HG03280 (cell line): ENCODE data around the gene ZC3H18.
"Not testable (repeated sequence)": the region's sequence is repeated elsewhere in the genome, so short reads cannot be mapped to it uniquely, and the experiment has no call there.

ENCODE experiments used
- ATAC-seq: cut with Tn5 transposase; IDR thresholded peaks from one replicate; pipeline ENCODE4 v1.9.1; 2021; ENCODE audit warnings: mild to moderate bottlenecking, moderate library complexity; ENCODE audit not compliant: unreplicated experiment

The ZC3H18 gene

GRCh38 chr16:88651989-88652761, 82.0 kb downstream of the ZC3H18 start:
- no peak for ATAC-seq

GRCh38 chr16:88652762-88653063, 82.5 kb downstream of the ZC3H18 start:
- no peak for ATAC-seq

- ATAC-seq: no peak
These were observed 82.9 kb downstream of the ZC3H18 start for GRCh38 chr16:88653101-88653500.

GRCh38 chr16:88653596-88654362, 83.6 kb downstream of the ZC3H18 start:
- no peak for ATAC-seq

GRCh38 chr16:88654363-88655052, 84.3 kb downstream of the ZC3H18 start:
- no peak for ATAC-seq

- no peak for ATAC-seq
These were observed 85.0 kb downstream of the ZC3H18 start for GRCh38 chr16:88655053-88655732.

- no peak for ATAC-seq
These were observed 85.6 kb downstream of the ZC3H18 start for GRCh38 chr16:88655733-88656281.

- ATAC-seq: no peak
These were observed 86.2 kb downstream of the ZC3H18 start for GRCh38 chr16:88656291-88656980.

GRCh38 chr16:88657371-88657770, 87.2 kb downstream of the ZC3H18 start:
- no peak for ATAC-seq

- ATAC-seq: no peak
These were observed 88.5 kb downstream of the ZC3H18 start for GRCh38 chr16:88658714-88659113.

- no peak for ATAC-seq
These were observed 89.0 kb downstream of the ZC3H18 start for GRCh38 chr16:88659160-88659559.

- no peak for ATAC-seq
These were observed 91.3 kb downstream of the ZC3H18 start for GRCh38 chr16:88661468-88661867.

- ATAC-seq: no peak
These were observed 92.1 kb downstream of the ZC3H18 start for GRCh38 chr16:88662222-88662842.

GRCh38 chr16:88662843-88663606, 92.8 kb downstream of the ZC3H18 start, which contains the start of gene MVD:
TSS of gene MVD (minus strand) at chr16:88663091. CDS start at chr16:88663080, 11 bp downstream.
- ATAC-seq: peak; percentile 94

GRCh38 chr16:88665148-88665547, 94.9 kb downstream of the ZC3H18 start:
- no peak for ATAC-seq

GRCh38 chr16:88665570-88665969, 95.4 kb downstream of the ZC3H18 start:
- no peak for ATAC-seq

- no peak for ATAC-seq
These were observed 97.3 kb downstream of the ZC3H18 start for GRCh38 chr16:88667461-88667860.

- ATAC-seq: not testable (repeated sequence)
These were observed 99.3 kb downstream of the ZC3H18 start for GRCh38 chr16:88669493-88669892.

- ATAC-seq: no peak
These were observed 99.8 kb downstream of the ZC3H18 start for GRCh38 chr16:88669980-88670379.
